PC-3 (cell line): Measurements from ENCODE around the gene NR1H2. TPM values are rescaled to one million over a fixed set of nuclear protein-coding genes. Genes with fewer than 3 reads are reported as not detected.

Experiments used
- ATAC-seq: fragments of 200-7000 bp; cut with Tn5 transposase; 2 replicates; pipeline ENCODE4 v1.9.1; 2020; ENCODE audit warnings: mild to moderate bottlenecking, moderate library complexity
- BruUV-seq: library from RNA; stranded (reverse); fragments of 400-500 nt; replicated peaks from 2 replicates; lab custom pipeline; 2021; lab: Mats Ljungman, UMichigan
- CTCF ChIA-PET: fragments of 300-600 bp; sonication (Branson Sonifier 250); formaldehyde crosslinking; loops from one replicate; lab custom pipeline; 2022; ENCODE audit warnings: antibody characterized with exemption; lab: Charles Lee
- POLR2A ChIA-PET: fragments of 300-600 bp; sonication (Branson Sonifier 250); formaldehyde crosslinking; loops from one replicate; lab custom pipeline; 2022; ENCODE audit warnings: antibody characterized with exemption; ENCODE audit not compliant: unreplicated experiment; lab: Charles Lee
- DNase-seq: peaks from one replicate; pipeline ENCODE4 v3.0.0-alpha.2; 2015
- H2AFZ ChIP-seq: fragments of 300-600 bp; sonication (generic); 2 replicates; pipeline ENCODE4 v1.6.0; 2016; ENCODE audit warnings: antibody characterized with exemption, low read length
- H3F3A ChIP-seq: fragments of 300-600 bp; sonication (generic); one replicate; pipeline ENCODE4 v1.6.0; 2017; ENCODE audit warnings: antibody characterized with exemption, low read length, control low read depth, mild to moderate bottlenecking; ENCODE audit not compliant: unreplicated experiment
- H3K27ac ChIP-seq: fragments of 300-600 bp; sonication (generic); 2 replicates; pipeline ENCODE4 v1.5.1; 2016; ENCODE audit warnings: mild to moderate bottlenecking, low read length
- H3K27me3 ChIP-seq: fragments of 300-600 bp; sonication (generic); 2 replicates; pipeline ENCODE4 v1.6.1; 2016; ENCODE audit warnings: low read length, mixed read lengths
- H3K36me3 ChIP-seq: fragments of 300-600 bp; sonication (generic); 2 replicates; pipeline ENCODE4 v1.6.1; 2016; ENCODE audit warnings: low read depth, mixed run types, low read length, mixed read lengths
- H3K4me1 ChIP-seq: fragments of 300-600 bp; sonication (generic); 2 replicates; pipeline ENCODE4 v1.5.1; 2016; ENCODE audit warnings: low read length; ENCODE audit not compliant: insufficient read depth
- H3K4me2 ChIP-seq: fragments of 300-600 bp; sonication (generic); 2 replicates; pipeline ENCODE4 v1.6.0; 2016; ENCODE audit warnings: low read length
- H3K4me3 ChIP-seq: fragments of 300-600 bp; sonication (generic); 2 replicates; pipeline ENCODE4 v1.5.1; 2016; ENCODE audit warnings: mild to moderate bottlenecking, low read length, mixed read lengths
- H3K79me2 ChIP-seq: fragments of 300-600 bp; sonication (generic); 2 replicates; pipeline ENCODE4 v1.6.1; 2017; ENCODE audit warnings: low read length, mixed read lengths
- H3K9ac ChIP-seq: fragments of 300-600 bp; sonication (generic); 2 replicates; pipeline ENCODE4 v1.6.0; 2016; ENCODE audit warnings: mild to moderate bottlenecking, low read length
- H3K9me2 ChIP-seq: fragments of 300-600 bp; sonication (generic); replicated peaks from 2 replicates; pipeline ENCODE4 v1.6.1; 2016; ENCODE audit warnings: mixed run types, low read length, mixed read lengths
- H3K9me3 ChIP-seq: fragments of 300-600 bp; sonication (generic); 2 replicates; pipeline ENCODE4 v1.6.1; 2016; ENCODE audit warnings: low read length, mixed read lengths
- H4K20me1 ChIP-seq: fragments of 300-600 bp; sonication (generic); 2 replicates; pipeline ENCODE4 v1.6.1; 2016; ENCODE audit warnings: low read length, mixed read lengths
- CTCF ChIP-seq: fragments of 300-600 bp; sonication (generic); conservative IDR thresholded peaks from 2 replicates; pipeline ENCODE4 v1.5.1; 2017; ENCODE audit warnings: antibody characterized with exemption, low read depth, mild to moderate bottlenecking, low read length
- EZH2 ChIP-seq: fragments of 300-600 bp; sonication (generic); IDR thresholded peaks from one replicate; pipeline ENCODE4 v1.6.1; 2017; ENCODE audit warnings: antibody characterized with exemption, mild to moderate bottlenecking, low read length; ENCODE audit not compliant: unreplicated experiment
- EZH2phosphoT487 ChIP-seq: fragments of 300-600 bp; sonication (generic); IDR thresholded peaks from 2 replicates; pipeline ENCODE4 v1.6.1; 2018; ENCODE audit warnings: mild to moderate bottlenecking, antibody characterized with exemption, low read length, borderline replicate concordance
- intact Hi-C: fragments of 100-400 bp; cut with micrococcal nuclease; formaldehyde crosslinking; loops from 2 replicates; pipeline ENCODE4 v1.9.0; 2023
- total RNA-seq: library from RNA; depleted of rRNA; stranded (reverse); fragments of >200 nt; gene quantifications from 2 replicates; pipeline ENCODE4 v1.2.3, GENCODE V29; 2014

The NR1H2 gene
- total RNA-seq, 1 experiment from 2014 or later: 130 TPM

- H3K4me1 ChIP-seq: peaks cover 14% of the 10 kb centered on the region
- H3K9ac ChIP-seq: no peak overlapping the region
- no peaks in the 10 kb centered on the region for H3K9me2 ChIP-seq
- no peaks in the 10 kb centered on the region for H3K9me3 ChIP-seq
- peaks cover 8% of the 10 kb centered on the region; the same call in 1 of the 2 replicates for H3K79me2 ChIP-seq
- ChIA-PET CTCF (no interaction called here), POLR2A (no interaction called here)
- no TSS peak for BruUV-seq
- no peak overlapping the region for H2AFZ ChIP-seq
- TF ChIP-seq CTCF (no peak), EZH2 (no peak), EZH2phosphoT487 (no peak)
- intact Hi-C loops: no loop called here
- no peak overlapping the region for H3K27ac ChIP-seq
- peak; percentile 7 for ATAC-seq
- H3K36me3 ChIP-seq: peaks cover 30% of the 10 kb centered on the region
- no peaks in the 10 kb centered on the region for H3F3A ChIP-seq
- H4K20me1 ChIP-seq: peaks cover 14% of the 10 kb centered on the region
- peak overlapping the region; percentile 27; the same call in 1 of the 2 replicates for H3K4me3 ChIP-seq
- H3K4me2 ChIP-seq: 0 out of 2 replicates have a peak overlapping the region, but pooled peaks have one; percentile 12
- peak; percentile 43 for DNase-seq
- H3K27me3 ChIP-seq: no peaks in the 10 kb centered on the region
Observed at GRCh38 chr19:50377051-50377461, 799 bp downstream of the NR1H2 start.

DNA sequence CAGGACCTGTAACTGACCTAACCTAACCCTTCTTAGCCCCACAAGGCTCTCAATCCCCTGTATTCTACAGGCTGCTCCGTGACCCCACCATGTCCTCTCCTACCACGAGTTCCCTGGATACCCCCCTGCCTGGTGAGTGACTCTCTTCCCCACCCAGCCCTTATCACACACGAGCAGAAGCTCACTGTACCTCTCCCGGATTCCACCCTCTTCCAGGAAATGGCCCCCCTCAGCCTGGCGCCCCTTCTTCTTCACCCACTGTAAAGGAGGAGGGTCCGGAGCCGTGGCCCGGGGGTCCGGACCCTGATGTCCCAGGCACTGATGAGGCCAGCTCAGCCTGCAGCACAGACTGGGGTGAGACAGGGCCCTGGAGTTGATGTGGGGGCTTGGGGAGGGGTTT lies 1.3 kb downstream of the NR1H2 start:
- no peak overlapping the region for H2AFZ ChIP-seq
- CTCF ChIA-PET: no interaction called here
- no peak overlapping the region for H3K27ac ChIP-seq
- DNase-seq: no peak
- TF ChIP-seq CTCF (no peak), EZH2phosphoT487 (no peak), EZH2 (no peak)
- no peaks in the 10 kb centered on the region for H3F3A ChIP-seq
- POLR2A ChIA-PET: no interaction called here
- H3K36me3 ChIP-seq: peaks cover 30% of the 10 kb centered on the region
- no peak overlapping the region for H3K9ac ChIP-seq
- H3K4me1 ChIP-seq: peaks cover 14% of the 10 kb centered on the region
- no peaks in the 10 kb centered on the region for H3K9me3 ChIP-seq
- no peak for ATAC-seq
- peaks cover 14% of the 10 kb centered on the region for H4K20me1 ChIP-seq
- H3K4me2 ChIP-seq: no peak overlapping the region
- intact Hi-C loops: no loop called here
- peaks cover 8% of the 10 kb centered on the region; the same call in 1 of the 2 replicates for H3K79me2 ChIP-seq
- H3K4me3 ChIP-seq: no peak overlapping the region
- no peaks in the 10 kb centered on the region for H3K27me3 ChIP-seq
- H3K9me2 ChIP-seq: no peaks in the 10 kb centered on the region
- no TSS peak for BruUV-seq

- Histone ChIP-seq H3K4me1 (peaks cover 17% of the 10 kb centered on the region), H3K79me2 (peaks cover 8% of the 10 kb centered on the region; the same call in 1 of the 2 replicates), H3K9me3 (no peaks in the 10 kb centered on the region), H3K4me3 (no peak overlapping the region), H3K27me3 (no peaks in the 10 kb centered on the region), H3K4me2 (no peak overlapping the region), H3K9ac (no peak overlapping the region), H3K27ac (no peak overlapping the region), H3F3A (peaks cover 1% of the 10 kb centered on the region), H4K20me1 (peaks cover 14% of the 10 kb centered on the region), H3K9me2 (no peaks in the 10 kb centered on the region), H3K36me3 (peaks cover 30% of the 10 kb centered on the region), H2AFZ (no peak overlapping the region)
- CTCF ChIA-PET: no interaction called here
- POLR2A ChIA-PET: no interaction called here
- BruUV-seq: TSS peak; percentile 30
- ATAC-seq: no peak
- TF ChIP-seq EZH2phosphoT487: no peak
- no peak for TF ChIP-seq EZH2
- intact Hi-C loops: no loop called here
- DNase-seq: no peak
Observed at GRCh38 chr19:50378169-50378862, 2.1 kb downstream of the NR1H2 start.
